CD4-positive, alpha-beta T cell (primary cell): ENCODE data around the gene PREP. TPM values are rescaled to one million over a fixed set of nuclear protein-coding genes. Genes with fewer than 3 reads are reported as not detected.

ENCODE experiments used
- ATAC-seq: fragments of 200-7000 bp; cut with Tn5 transposase; one replicate; pipeline ENCODE4 v1.10.0; 2022; ENCODE audit warnings: mild to moderate bottlenecking; ENCODE audit not compliant: poor library complexity
- CTCF ChIA-PET: fragments of 350-600 bp; sonication (Branson Sonifier 250); formaldehyde crosslinking; loops from one replicate; lab custom pipeline; 2021; ENCODE audit warnings: antibody characterized with exemption, inconsistent platforms; lab: Charles Lee
- POLR2A ChIA-PET: fragments of 350-600 bp; sonication (Branson Sonifier 250); formaldehyde crosslinking; loops from one replicate; lab custom pipeline; 2021; ENCODE audit warnings: antibody characterized with exemption, inconsistent platforms; lab: Charles Lee
- DNase-seq, 14 experiments: peaks; one replicate each; pipeline ENCODE4 v3.0.0-alpha.2; 2013 to 2020; ENCODE audit warnings: mixed read lengths in 2 of 14
- H3K27ac ChIP-seq, 2 donors: one replicate each; pipeline versions ENCODE4 v1.5.1 to v1.7.0; 2013; ENCODE audit warnings: low read length in 2 of 2, low read depth in 1 of 2, mild to moderate bottlenecking in 1 of 2
- H3K27me3 ChIP-seq, 2 experiments: 1 replicate in 1 of 2; 2 replicates in 1 of 2; pipeline versions ENCODE4 v1.6.1 to v1.7.0; 2013; ENCODE audit warnings: low read length in 2 of 2, control low read depth in 1 of 2, mild to moderate bottlenecking in 1 of 2, moderate library complexity in 1 of 2; ENCODE audit not compliant: insufficient read depth in 2 of 2, control insufficient read depth in 1 of 2
- H3K36me3 ChIP-seq: one replicate; pipeline ENCODE4 v1.6.1; 2013; ENCODE audit warnings: low read length, control low read depth; ENCODE audit not compliant: insufficient read depth
- H3K4me1 ChIP-seq: one replicate; pipeline ENCODE4 v1.6.1; 2013; ENCODE audit warnings: low read length, control low read depth; ENCODE audit not compliant: insufficient read depth
- H3K4me3 ChIP-seq: one replicate; pipeline ENCODE4 v1.5.1; 2013; ENCODE audit warnings: mild to moderate bottlenecking, low read length, moderate library complexity
- H3K9me3 ChIP-seq, 2 experiments: 1 replicate in 1 of 2; 2 replicates in 1 of 2; pipeline versions ENCODE4 v1.6.1 to v1.7.0; 2013; ENCODE audit warnings: low read length in 2 of 2, mild to moderate bottlenecking in 2 of 2, control low read depth in 1 of 2, moderate library complexity in 1 of 2; ENCODE audit not compliant: control insufficient read depth in 1 of 2, insufficient read depth in 1 of 2
- H3K27ac Mint-ChIP-seq: one replicate; pipeline ENCODE4 v1.8.0; 2020; ENCODE audit warnings: mixed read lengths
- H3K27me3 Mint-ChIP-seq: one replicate; pipeline ENCODE4 v1.8.0; 2021; ENCODE audit warnings: mixed read lengths
- H3K36me3 Mint-ChIP-seq: one replicate; pipeline ENCODE4 v1.8.0; 2021; ENCODE audit warnings: low read depth, mixed read lengths
- H3K4me1 Mint-ChIP-seq: one replicate; pipeline ENCODE4 v1.8.0; 2021; ENCODE audit warnings: low read depth, mixed read lengths
- H3K4me3 Mint-ChIP-seq: one replicate; pipeline ENCODE4 v1.8.0; 2020; ENCODE audit warnings: mild to moderate bottlenecking, mixed read lengths
- H3K9me3 Mint-ChIP-seq: one replicate; pipeline ENCODE4 v1.8.0; 2020; ENCODE audit warnings: mixed read lengths
- CTCF ChIP-seq: fragments of 200-600 bp; IDR thresholded peaks from one replicate; pipeline ENCODE4 v1.8.0; 2022; ENCODE audit warnings: antibody characterized with exemption, mild to moderate bottlenecking
- intact Hi-C, 2 experiments: fragments of 100-400 bp; cut with DNase I in 1 of 2; cut with micrococcal nuclease in 1 of 2; formaldehyde crosslinking; loops; one replicate each; pipeline versions ENCODE4 v1.15.1 to v1.9.0; 2023 to 2025; cut with DNase I, micrococcal nuclease
- total RNA-seq, 174 experiments: library from RNA in 2 of 174; stranded (reverse) in 2 of 174; gene quantifications; one replicate each; pipeline ENCODE4 v1.2.3 and lab custom pipeline; 2021 to 2026

Gene PREP
- total RNA-seq, 2 experiments from 2014 or later = 14.9 to 15.6 TPM

GRCh38 chr6:105384004-105384403, 18.9 kb downstream of the PREP start:
- Mint-ChIP-seq H3K27ac (no peak overlapping the region), H3K36me3 (peaks cover 54% of the 10 kb centered on the region), H3K4me3 (no peak overlapping the region), H3K4me1 (peaks cover 51% of the 10 kb centered on the region), H3K9me3 (no peaks in the 10 kb centered on the region), H3K27me3 (no peaks in the 10 kb centered on the region)
- H3K9me3 ChIP-seq = no peaks in the 10 kb centered on the region
- H3K27ac ChIP-seq = no peak overlapping the region
- intact Hi-C loops = no loop called here
- no peak for ATAC-seq
- CTCF ChIA-PET = no interaction called here
- no peaks in the 10 kb centered on the region for H3K27me3 ChIP-seq
- H3K4me1 ChIP-seq = peaks cover 7% of the 10 kb centered on the region
- POLR2A ChIA-PET = no interaction called here
- peaks cover 5% of the 10 kb centered on the region for H3K36me3 ChIP-seq
- DNase-seq = no peak
- no peak for TF ChIP-seq CTCF
- H3K4me3 ChIP-seq = no peak overlapping the region

GRCh38 chr6:105382958-105383357, 19.9 kb downstream of the PREP start:
- Histone ChIP-seq H3K27ac (no peak overlapping the region), H3K36me3 (peaks cover 5% of the 10 kb centered on the region), H3K4me1 (peaks cover 7% of the 10 kb centered on the region), H3K4me3 (no peak overlapping the region), H3K27me3 (no peaks in the 10 kb centered on the region), H3K9me3 (no peaks in the 10 kb centered on the region)
- TF ChIP-seq CTCF = no peak
- ChIA-PET CTCF (no interaction called here), POLR2A (no interaction called here)
- ATAC-seq (no peak), DNase-seq (no peak)
- H3K27me3 Mint-ChIP-seq = no peaks in the 10 kb centered on the region
- intact Hi-C loops = no loop called here
- H3K4me3 Mint-ChIP-seq = no peak overlapping the region
- no peak overlapping the region for H3K27ac Mint-ChIP-seq
- H3K4me1 Mint-ChIP-seq = peaks cover 55% of the 10 kb centered on the region
- peaks cover 51% of the 10 kb centered on the region for H3K36me3 Mint-ChIP-seq
- H3K9me3 Mint-ChIP-seq = no peaks in the 10 kb centered on the region

- DNase-seq (no peak), ATAC-seq (no peak)
- Mint-ChIP-seq H3K36me3 (peaks cover 51% of the 10 kb centered on the region), H3K4me3 (no peak overlapping the region), H3K9me3 (no peaks in the 10 kb centered on the region), H3K4me1 (peaks cover 55% of the 10 kb centered on the region), H3K27me3 (no peaks in the 10 kb centered on the region), H3K27ac (no peak overlapping the region)
- Histone ChIP-seq H3K9me3 (no peaks in the 10 kb centered on the region), H3K4me3 (no peak overlapping the region), H3K27ac (no peak overlapping the region), H3K27me3 (no peaks in the 10 kb centered on the region), H3K36me3 (peaks cover 10% of the 10 kb centered on the region), H3K4me1 (peaks cover 7% of the 10 kb centered on the region)
- no peak for TF ChIP-seq CTCF
- CTCF ChIA-PET = no interaction called here
- POLR2A ChIA-PET = no interaction called here
- intact Hi-C loops = no loop called here
Measured at GRCh38 chr6:105382496-105382895, 20.4 kb downstream of the PREP start.
